NCI-H2227 treated with DMSO at 0.1 percent for 48 hours (cell line): ENCODE data around the gene MYL5.
"Not testable (repeated sequence)": the region's sequence is repeated elsewhere in the genome, so short reads cannot be mapped to it uniquely, and the experiment has no call there.

Experiments
- DNase-seq: peaks from one replicate; lab custom pipeline; 2025; lab: John Stamatoyannopoulos, UW

The MYL5 gene

DNA sequence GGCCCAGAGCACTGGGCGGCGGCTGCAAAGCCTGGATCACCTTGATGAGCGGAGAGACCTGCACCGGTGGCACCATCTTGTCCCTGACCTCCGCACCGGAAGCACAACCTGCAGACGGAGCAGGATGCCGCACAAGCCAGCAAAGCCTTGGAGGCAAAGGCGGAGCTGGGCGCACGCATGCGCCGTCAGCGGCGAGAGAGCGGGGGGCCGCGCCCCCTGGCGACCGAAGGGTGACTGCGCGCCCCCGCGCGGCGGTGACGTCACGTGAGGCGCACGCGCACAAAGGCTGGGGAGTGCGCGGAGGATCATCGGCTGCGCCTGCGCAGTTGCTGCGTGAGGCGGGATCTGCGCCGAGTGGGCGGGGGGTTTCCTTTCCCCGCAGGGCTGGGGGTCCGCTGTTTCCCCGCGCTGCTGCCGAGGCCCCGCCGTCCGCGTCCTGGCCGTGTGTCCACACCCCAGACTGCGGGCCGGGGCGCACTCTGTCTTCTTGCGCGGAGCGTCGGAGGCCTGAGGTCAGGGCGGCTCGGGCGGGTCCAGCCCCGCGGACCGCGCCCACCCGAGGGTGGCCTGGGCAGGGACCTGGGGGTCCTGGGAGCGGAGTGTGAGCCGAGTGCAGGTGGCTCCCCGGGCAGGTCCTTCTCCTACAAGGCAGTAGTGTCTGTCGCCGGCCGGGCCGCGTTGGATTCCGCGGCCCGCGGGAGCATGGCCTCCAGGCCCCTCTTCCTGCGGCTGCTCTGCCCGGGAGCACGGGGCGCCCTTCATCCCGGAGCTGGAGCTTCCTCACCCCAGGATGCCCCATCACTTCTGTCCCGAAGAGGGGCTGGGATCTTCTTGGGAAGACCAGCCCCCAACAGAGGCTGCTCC, at the start of gene MYL5, which contains the start of gene ATP5ME:
MYL5 (plus strand) TSS at position 371 of the 864 bp plus-strand sequence. CDS start 3,485 bp downstream, outside the sequence.
ATP5ME (minus strand) TSS at position 105 of the 864 bp plus-strand sequence; CDS start at position 76, 29 bp downstream.
- peak; percentile 86 for DNase-seq

GRCh38 chr4:624705-625590, 49.4 kb upstream of the MYL5 start, which contains the start of gene PDE6B:
Gene PDE6B (plus strand): TSS chr4:625573. CDS start chr4:625627, 54 bp downstream.
- no peak for DNase-seq

- DNase-seq = no peak
Measured at GRCh38 chr4:625631-626161, 48.6 kb upstream of the MYL5 start.

DNA sequence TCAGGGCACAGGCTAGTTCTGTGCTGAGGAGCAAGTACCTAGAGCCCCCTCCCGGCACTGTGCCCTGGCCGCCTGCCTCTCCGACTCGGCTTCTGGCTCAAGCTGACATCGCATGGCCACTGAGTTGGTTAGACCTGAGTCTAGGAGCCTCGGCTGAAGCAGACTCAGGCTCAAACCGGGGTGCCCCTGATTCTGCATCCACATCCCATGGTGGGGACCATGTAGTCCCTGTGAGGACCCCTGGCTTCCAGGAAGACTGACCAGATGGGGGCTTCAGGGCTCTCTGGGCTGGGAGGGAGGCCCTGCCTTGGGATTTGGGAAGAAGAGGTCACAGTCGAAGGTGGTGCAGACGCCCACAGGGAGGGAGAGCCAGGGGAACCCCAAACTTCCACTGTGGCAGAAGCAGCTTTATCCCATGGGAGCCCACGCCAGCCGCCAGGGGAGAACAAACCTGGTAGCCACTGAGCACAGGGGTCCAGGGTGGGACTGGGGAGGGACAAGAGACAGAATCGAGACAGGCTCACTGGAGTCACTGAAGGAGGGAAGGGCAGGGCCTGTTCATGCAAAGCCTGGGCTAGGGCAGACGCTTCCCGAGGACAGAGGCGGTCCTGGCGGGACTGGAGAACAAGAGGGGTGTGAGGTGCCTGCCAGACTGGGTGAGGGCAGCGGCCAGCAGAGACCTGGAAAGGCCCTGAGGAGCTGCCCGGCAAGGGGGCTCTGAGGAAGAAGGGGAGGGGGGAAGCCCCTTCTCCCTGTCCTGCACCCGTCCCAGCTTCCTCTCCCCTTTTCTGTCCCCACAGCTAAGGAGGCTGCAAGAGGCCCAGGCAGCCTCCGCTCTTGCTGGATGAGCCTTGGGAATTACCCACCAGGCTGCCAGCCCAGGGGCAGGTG, 47.9 kb upstream of the MYL5 start:
- no peak for DNase-seq

DNA sequence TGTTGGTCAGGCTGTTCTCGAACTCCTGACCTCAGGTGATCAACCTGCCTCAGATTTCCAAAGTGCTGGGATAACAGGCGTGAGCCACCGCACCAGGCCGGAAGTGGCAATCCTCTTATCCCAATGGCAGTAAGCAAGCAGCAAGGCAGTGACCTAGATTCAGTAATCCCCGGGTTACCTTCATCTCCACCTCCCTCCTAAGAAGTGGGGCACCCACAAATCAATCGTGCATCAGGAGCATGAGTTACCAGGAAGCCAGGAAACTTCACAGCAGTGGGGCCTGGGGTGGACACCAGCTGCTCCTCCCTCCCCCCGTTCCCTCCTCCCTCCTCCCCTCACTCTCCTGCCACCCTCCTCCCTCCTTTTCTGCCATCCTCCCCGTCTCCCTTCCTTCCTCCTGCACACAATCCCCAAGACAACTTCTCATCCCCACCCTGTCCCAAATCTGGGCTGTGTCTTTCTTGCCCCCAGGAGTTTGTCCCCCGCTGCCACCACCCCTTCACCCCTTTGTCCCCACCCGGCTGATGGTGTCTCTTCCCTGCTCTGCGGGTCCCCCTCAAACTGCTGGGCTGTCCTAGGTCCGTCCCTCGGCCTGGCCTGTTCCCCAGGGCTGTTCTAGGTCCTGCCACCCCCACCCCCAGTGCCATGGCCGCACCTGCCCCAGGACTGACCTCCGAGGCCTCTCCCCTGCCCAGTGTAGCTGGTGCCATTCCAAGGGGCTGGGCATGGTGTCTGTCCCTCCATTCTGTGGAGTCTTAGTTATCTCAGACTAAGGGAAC, 46.8 kb upstream of the MYL5 start:
- DNase-seq = no peak

- DNase-seq = no peak
Measured at GRCh38 chr4:628311-628741, 46.0 kb upstream of the MYL5 start.

DNA sequence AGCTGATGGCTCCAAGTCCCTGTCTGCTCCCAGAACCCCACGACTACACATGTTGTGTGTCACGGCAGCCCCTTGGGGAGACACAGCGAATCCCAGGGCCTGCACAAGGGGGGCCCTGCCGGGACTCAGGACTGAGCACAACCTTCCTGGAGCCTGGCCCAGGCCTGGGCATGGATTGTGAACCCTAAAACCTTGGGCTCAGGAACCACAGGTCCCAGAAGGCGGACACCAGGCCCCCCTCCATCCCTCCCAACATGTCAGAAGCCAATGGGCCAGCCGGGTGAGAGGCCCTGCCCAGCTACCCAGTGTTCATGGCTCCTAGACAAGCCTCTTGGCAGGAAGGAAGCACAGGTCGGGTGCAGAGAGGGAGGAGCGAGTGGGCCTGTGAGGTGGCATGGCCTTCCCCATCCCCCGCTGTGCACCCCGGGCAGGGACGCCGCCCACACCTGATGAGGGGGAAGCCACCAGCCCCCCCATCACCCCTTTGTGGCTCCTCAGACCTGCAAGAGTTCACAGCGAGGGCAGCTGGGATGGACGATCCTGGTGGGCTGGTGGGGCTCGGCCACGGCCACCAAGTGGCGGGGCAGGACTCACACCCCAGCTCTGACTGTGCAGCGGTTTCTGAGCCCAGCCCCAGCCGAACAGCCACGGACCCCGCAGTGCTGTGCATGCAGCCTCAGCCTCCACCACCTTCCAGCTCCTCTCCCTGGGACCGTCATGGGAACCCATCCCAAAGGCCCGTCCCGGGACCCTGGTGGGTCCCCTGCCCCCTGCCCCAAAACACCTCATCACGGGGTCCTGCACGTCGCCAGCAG, 45.3 kb upstream of the MYL5 start:
- no peak for DNase-seq

DNA sequence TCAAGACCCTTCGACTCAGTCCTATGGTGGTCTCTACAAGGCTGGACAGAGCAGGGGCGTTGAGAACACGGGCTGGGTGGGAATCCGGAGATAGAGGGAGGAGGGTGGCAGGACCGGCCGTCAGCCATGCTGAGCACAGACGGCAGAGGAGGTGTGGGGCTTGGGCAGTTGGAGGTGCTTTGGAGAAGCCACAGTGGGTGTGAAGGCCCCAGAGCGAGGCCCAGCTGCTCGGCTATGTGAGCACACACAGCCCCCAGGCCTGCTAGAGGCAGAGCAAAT, 44.8 kb upstream of the MYL5 start:
- DNase-seq = no peak

DNA sequence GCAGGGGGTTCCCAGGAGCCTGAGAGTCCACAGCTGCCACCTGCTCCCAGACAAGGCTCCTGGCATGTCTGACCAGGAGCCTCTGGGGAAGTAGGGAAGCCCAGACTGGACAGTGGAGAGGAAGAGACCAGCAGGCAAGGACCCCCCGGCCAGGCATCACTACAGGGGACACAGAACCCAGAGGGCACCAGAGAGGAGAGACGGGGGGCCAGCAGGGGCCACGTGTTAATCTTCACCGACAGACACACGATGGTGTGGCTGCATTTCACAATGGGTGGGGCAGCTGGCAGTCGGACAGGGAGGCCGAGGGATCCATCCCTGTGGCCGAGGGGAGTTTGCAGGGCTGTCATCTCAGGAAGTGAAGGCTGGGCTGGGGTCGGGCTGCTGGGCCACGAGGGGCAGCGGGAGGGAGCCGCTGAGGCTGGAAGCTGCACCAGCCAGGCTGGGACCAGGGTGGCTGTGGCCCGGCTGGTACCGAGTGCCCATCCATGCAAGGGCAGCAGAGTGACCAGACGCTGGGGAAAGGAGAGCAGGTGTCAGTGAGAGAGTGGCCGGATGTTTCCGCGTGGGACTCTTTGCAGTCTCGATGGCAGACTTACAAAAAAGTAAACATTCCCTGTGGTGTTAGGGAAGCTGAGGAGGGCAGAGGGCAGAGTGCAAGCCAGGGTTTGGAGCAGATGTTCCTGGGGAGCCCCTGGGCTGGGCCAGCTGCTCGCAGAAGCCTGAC, 44.3 kb upstream of the MYL5 start:
- no peak for DNase-seq

- no peak for DNase-seq
Measured at GRCh38 chr4:630656-631055, 43.7 kb upstream of the MYL5 start.

DNA sequence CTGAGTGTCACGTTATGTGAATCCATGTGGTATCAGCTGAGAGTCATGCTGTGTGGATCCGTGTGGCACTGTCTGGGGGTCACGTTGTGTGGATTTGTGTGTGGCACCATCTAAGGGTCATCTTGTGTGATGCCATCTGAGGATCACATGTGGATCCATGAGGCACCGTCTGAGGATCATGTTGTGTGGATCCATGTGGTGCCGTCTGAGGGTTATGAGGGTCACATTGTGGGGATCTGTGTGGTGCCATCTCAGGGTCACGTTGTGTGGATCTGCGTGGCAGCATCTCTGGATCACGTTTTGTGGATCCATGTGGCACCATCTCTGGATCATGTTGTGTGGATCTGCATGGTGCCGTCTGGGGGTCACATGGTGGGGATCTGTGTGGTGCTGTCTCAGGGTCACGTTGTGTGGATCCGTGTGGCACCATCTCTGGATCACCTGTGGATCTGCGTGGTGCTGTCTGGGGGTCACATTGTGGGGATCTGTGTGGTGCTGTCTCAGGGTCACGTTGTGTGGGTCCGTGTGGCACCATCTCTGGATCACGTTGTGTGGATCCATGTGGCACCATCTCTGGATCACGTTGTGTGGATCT, 42.0 kb upstream of the MYL5 start:
- DNase-seq = no peak

- DNase-seq = no peak
Measured at GRCh38 chr4:632926-633325, 41.4 kb upstream of the MYL5 start.

DNA sequence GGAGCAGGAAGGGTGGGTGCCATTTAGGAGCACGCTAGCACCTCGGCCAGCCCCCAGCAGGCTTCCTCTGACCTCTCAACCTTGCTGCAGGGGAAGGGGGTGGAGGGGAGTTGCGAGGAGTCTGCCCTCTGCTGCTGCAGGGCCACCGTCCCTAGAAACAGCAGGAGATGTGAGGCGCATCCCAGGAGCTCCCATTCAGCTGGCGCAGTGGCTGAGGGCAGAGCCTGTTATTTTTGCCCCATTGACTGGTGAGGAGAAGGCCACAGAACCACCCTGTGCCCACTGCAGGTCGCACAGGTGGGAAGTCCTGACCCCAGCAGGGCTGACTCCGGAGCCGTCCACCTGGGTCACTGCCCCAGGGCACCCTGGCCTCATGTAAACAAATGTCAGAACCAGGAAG, 40.9 kb upstream of the MYL5 start:
- no peak for DNase-seq

- no peak for DNase-seq
Measured at GRCh38 chr4:633976-634598, 40.3 kb upstream of the MYL5 start.

- no peak for DNase-seq
Measured at GRCh38 chr4:634599-634985, 39.8 kb upstream of the MYL5 start.

GRCh38 chr4:635066-635835, 39.1 kb upstream of the MYL5 start:
- DNase-seq = not testable (repeated sequence)

GRCh38 chr4:635851-636627, 38.3 kb upstream of the MYL5 start:
- no peak for DNase-seq
